Glomerular visceral epithelial cell (primary cell): ENCODE data around the gene FUZ.

Experiments
- DNase-seq: peaks from one replicate; pipeline ENCODE4 v3.0.0-alpha.2; 2016; ENCODE audit errors: extremely low spot score

The FUZ gene

DNA sequence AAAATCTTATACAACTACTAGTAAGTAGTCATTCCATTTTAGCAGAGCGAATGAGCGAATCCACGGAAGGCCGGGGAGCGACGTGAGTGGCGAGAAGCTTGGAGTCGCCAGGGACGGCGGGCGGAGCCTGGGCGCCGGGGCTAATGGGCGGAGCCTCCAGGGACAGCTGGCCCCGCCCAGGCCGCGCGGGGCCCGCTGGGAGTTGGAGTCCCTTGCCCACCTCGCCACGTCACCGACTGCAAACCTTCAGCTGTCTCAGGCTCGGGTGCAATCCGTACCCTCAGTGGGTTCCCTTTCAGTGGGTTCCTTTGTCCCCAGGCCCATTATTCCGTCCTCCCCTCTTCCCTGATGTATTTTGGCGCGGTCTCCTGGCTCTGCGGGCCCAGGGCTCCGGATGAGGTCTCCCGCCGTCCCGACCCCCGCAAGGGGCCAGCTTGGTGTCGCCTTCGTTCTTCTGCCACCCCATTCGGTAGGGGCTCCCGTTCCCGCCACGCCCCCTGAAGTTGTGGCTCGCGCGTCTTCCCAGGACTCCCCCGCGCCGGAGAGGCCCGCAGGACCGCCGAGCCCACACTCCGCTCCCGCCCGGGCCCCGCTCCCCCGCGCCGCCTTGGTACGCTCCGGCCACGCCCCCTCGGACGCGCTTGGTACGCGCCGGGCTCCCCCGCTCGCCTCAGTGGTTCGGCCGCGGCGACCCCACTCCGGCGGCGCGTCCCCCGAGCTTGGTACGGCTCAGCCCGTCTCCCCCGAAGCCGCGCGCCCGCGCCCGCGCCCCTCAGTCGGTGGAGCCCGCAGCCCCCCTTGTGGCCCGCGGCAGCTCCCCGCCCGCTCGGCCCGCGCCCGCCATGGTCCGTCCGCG, 37.6 kb upstream of the FUZ start, which contains the start of gene PTOV1:
TSS of gene PTOV1 (plus strand) at position 673 of the 856 bp plus-strand sequence.
- peak; percentile 92 for DNase-seq

DNA sequence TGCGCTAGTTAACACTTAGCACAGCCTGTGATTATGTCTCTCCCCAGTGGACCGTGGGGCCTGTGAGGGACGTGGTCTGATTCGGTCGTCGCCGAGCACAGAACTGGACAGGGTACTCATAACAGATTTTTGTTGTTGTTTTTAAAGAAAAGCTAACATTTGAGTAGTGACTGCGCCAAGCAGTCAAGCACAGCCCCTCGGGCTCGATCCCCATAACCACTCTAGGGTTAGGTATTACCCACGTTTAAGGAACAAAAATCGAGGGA, 37.1 kb upstream of the FUZ start:
- no peak for DNase-seq

DNA sequence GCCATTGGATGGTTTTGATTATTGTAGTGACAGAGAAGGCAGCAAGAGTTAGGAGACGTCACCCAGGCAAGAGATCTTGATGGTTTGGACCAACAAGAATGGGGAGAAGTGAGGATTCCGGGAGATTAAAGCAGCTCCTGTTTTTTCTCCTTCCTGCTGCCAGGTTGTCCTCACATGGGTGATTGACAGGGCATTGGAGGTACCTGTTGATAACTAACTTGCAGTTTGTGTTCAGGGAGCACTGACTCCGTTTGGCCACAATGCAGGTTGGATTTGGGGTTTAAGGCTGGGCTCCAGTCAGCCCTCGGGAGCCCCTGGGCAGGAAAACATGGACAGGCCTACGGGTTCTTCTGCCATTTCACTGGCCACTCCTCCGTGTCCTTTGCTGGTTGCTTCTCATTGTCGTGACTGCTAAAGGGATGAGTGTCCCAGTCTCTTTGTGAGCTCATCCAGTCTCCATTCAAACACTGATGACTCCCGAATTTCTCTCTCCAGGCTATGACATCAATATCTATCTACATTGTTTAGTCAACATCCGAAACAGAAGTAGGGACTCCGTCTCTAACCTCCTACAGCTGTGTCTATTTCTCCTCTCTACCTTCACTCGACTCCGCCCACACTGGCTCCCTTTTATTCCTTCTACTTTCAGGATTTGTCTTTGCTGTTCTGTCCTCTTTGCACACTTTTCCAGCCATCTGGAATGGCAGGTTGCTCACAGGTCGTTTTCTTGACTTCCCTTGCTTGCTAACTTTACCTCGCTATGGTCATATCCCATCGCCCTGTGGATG, 36.5 kb upstream of the FUZ start:
- no peak for DNase-seq

DNA sequence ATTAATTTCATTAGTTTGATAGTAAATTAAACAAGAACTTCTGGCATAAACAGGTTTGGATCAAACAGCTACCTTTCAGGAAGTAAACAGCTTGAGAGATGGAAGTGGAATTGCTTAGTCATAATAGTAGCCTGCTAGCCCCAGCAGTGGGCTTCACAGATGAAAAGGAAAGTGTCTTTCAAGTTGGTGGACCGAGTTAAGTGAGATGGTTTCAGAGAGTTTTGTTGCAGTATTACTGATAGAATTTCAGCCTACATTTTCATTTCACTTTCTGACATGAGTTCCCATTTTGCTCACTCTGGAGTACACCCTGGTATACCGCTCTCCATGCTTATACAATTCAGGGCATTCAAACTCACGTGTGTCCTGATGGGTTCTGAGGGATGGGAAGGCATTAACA, 35.8 kb upstream of the FUZ start:
- no peak for DNase-seq

DNA sequence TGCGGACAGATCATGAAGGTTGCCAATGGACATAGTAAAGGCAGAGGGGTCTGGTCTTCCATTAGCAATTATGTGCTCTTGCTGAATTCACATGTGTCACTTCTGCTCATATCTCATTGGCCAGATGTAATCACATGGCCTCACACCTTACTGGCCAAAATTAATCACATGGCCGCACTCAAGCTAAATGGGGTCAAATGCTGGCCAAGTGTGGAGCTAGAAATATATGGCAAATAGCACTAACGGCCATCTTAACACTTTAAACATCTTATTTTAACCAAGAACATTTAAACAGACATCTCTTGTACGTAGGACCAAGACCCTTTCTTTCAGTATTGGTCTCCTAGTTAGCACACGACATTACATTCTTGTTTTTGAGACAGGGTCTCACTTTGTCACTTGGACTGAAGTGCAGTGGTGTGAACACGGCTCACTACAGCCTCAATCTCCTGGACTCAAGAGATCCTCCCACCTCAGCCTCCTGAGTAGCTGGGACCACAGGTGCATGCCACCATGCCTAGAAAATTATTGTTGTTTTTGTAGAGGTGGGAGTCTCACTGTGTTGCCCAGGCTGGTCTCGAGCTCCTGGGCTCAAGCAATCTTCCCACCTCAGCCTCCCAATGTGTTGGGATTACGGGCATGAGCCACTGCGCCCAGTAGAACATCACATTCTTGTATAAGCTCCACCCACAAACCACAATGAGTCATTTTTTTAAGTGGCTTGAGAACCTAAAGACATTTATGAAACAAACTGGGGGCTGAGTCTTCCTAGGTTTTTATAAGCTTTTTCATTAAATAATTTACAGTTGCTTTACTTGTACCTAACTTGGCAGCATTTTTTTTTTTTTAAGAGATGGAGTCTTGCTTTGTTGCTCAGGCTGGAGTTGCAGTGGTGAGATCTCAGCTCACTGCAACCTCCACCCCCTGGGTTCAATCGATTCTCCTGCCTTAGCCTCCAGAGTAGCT, 34.9 kb upstream of the FUZ start:
- DNase-seq: peak; percentile 85

DNA sequence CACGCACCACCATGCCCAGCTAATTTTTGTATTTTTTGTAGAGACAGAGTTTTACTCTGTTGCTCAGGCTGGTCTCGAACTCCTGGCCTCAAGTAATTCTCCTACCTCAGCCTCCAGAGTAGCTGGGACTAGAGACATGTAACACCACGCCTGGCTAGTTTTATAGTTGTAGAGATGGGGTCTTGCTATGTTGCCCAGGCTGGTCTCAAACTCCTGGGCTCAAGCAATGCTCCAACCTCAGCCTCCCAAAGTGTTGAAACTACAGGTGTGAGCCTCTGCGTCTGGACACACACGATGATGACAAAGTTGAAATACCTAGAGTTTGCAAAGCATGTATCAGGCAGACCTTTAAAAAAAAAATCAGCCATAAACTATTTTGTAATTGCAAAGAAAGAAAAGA, 33.3 kb upstream of the FUZ start:
- no peak for DNase-seq

DNA sequence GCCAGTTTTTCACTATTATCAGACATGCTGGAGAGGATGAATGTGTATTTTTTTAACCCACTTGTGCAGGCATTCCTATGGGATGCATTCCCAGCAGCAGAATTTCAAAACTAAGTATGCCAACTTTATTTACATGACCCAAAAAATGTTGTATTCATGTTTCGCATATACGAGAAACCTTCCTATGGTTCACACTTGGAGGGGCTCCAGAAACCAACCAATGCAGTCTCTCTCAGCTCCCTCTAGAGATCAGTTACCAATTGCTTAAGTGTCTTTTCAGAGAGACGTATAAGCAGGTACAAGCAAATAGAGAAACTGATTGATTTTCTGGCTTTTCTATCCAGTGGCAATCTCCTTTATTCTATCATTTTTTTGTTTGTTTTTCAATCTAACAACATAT, 32.3 kb upstream of the FUZ start:
- no peak for DNase-seq

DNA sequence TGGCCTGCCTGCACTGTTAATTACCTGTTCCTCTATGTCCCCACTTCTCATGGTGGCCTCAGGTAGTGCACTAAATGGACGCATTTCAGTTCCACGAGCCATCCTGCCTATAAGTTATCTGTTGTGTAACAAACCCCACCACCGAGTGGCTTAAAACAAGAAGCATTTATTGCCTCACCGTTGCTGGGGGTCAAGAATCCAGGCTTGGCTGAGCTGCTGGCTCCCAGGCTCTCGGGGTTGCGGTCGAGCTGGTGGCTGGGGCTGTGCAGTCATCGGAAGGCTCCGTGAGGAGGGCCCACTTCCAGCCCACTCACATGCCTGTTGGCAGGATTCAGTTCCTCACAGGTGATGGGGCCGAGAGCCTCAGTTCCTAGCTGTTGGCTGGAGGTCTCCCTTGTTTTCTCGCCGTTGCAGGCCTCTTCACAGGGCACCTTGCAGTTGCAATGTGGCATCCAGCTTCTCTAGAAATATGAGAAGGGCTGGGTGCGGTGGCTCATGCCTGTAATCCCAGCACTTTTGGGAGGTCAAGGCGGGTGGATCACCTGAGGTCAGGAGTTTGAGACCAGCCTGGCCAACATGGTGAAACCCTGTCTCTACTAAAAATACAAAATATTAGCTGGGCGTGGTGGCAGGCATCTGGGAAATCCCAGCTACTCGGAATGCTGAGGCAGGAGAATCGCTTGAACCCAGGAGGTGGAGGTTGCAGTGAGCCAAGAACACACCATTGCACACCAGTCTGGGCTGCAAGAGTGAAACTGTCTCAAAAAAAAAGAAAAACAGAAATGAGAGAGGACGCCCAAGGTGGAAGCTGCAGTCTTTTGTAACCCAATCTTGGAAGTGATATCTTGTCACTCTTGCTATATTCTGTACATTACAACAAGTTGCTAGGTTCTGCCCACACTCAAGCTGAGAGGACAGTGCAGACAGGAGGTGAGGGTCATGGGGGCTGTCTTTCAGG, 31.3 kb upstream of the FUZ start:
- DNase-seq: no peak

DNA sequence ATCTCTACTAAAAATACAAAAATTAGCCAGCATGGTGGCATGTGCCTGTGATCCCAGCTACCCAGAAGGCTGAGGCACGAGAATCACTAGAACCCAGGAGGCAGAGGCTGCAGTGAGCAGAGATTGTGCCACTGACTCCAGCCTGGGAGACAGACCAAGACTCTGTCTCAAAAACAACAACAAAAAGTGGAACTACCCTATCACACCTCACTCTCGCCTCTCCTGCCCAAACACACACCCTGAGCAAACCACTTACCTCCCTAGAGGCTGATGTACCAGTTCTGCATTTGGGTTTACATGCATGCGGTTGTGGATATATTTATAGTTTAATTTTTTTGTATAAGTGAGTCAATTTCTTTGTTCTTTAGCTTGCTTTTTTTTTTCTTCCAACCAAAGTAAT, 30.2 kb upstream of the FUZ start:
- no peak for DNase-seq

DNA sequence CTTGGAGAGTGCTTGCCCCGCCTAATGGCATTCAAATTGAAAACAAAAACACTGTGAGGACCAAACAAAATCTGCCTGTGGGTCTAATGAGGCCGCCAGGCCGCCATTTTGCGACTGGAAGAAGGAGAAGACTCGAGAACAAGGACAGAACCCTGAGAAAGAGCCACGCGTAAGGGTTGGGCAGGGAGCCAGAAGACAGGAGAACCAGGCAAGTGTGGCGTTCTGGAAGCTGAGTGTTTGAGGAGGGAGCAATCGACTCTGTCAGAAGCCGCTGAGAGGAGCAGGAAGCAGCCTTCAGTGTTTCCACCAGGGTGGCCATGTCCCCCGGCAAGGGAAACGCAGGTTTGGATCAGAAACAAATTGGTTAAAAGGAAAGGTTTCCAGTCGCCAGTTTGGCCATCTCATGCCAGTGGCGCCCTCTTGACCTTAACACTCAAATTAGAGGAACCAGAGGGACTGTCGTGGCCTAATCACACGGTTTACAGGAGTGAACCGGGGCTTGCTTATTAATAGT, 27.7 kb upstream of the FUZ start:
- no peak for DNase-seq

DNA sequence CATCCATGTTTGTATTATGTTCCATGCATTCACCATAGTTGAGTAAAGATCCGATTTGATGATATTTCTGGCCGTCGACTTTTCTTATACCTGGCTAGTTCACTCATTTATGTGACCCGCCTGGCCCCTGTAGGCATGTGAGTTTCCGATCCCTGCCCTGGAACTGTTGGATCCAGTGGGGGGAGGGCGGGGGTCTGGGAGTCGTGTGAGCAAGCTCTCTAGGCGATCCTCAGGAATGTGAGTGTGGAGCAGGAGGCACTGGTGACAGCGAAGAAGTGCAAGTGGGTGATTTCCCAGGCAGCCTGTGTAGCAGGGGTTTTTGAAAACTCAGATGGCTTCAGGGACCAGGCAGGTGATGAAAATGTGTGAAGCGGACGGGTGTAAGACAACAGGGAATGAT, 27.2 kb upstream of the FUZ start:
- DNase-seq: no peak

DNA sequence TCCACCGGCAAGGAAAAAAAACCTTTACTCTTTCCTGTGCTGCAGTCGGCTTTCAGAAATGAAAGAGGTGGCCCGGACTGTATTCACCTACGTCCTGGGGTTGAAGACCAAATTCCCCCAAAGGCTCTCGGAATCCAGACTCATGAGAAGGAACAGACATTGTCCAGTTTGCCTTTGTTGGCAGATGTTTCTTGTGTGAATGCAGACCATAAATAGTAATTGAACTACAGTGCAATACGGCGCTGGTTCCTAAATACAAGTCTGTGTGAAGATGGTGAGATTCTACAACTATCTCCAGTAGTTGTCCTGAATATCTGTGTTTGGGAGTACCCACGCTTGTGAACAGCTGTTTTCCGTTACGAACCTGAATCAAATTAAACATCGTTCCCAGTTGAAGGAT, 26.6 kb upstream of the FUZ start:
- no peak for DNase-seq

DNA sequence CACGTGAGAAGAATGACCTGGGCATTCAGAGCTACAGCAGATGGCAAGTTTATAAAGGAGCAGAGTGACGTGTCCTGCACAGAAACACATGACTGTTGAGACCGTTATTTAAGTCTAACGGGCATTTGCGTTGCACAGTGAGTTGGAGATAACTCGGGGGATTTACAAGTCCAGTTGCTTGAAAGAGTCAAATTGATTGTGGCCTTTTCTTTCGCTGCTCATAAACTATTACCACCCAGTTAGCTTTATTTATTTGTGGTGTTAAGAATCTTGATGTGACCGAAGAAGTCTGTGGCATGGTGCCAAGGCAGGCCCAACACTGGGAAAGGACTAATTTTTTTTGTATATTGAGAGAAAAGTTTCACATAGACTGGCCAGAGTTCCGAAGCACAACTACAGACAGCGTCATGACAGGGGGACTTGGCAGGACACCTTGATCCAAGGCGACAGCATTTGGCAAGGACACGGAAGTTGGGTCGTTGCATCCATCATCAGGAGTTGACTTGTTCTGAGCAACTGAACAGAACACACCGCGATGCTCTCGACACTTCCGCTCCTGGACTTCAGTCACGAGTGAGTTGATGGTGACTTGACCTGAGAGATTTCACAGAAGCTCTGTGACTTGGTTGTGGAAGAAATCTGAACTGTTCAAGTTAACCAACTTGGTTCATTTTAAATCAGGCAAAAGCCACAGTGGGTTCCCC, 25.9 kb upstream of the FUZ start:
- no peak for DNase-seq

DNA sequence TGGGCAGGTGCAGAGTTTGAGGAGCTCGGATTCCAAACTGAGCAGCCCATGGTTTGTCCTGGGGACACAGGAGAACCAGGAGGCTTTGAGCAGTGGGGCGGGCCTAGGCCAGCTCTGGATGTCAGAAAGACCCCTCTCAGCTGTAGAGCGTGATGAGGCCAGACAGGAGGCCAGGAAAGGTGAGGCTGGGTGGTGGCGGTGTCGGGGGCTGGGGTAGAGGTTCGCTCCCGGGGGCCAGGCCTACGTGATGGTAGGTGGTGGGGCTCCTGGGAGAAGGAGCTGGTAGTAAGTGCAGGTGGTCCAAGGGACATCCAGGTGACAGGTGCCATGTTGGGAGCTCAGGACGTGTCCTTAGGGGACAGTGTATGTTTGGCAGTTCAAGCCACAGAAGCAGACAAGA, 24.3 kb upstream of the FUZ start:
- no peak for DNase-seq

DNA sequence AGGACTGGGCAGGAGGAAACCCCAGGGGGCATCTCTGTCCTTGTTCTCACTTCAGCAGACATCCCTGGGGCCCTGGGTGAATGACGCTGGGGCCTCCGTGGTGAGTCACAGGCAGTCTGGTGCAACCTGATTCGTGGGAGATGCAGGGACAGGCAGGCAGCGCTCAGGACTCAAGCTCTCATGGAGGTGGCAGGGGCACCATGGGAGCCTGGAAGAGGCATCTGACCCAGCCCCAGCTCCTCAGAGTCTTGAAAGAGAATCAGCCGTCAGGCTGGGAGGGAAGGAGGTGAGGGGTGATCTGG, 23.9 kb upstream of the FUZ start:
- DNase-seq: no peak

DNA sequence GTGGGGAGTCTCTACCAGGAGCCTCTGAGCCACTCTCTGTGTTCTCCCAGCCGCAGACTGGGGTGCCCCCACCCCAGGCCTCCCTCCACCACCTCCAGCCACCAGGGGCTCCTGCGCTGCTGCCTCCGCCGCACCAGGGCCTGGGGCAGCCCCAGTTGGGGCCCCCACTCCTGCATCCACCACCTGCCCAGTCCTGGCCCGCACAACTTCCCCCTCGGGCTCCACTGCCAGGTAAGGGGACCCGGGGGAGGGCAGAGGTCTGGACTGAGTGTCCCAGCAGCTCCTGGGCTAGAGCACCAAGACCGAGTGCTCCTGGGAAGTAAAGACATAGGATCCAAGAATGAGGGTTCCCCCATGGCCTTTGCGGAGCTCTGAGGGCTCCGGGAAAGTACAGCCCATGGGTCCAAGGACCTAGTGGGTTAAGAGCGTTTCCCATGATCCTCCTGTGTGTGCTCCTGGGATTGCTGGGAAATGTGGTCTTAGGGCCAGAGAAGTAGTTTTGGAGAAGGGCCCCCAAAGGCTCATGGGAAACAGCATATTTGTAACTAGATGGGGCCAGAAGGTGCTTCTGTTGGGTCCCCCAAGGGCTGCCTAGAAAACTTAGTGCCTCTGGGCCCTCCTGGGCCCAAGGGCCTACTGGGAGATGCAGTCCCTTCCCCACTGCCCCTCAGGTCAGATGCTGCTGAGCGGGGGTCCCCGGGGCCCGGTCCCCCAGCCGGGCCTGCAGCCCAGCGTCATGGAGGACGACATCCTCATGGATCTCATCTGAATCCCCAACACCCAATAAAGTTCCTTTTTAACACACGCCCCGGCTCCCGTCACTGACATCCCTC, 23.3 kb upstream of the FUZ start:
- DNase-seq: no peak

DNA sequence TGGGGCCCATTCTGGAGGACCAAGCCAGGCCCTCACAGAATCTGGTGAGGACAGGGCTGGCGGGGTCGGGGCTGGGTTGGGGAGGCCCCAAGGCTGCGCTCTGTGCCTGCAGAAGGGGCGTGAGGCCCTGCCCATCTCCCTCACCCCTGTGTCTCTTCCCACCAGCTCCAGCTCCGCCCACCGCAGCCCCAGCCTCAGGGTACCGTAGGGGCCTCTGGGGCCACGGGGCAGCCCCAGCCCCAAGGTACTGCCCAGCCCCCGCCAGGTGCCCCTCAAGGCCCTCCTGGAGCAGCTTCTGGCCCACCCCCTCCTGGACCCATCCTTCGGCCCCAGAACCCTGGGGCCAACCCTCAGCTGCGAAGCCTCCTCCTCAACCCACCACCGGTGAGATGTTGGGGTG, 22.5 kb upstream of the FUZ start:
- no peak for DNase-seq

DNA sequence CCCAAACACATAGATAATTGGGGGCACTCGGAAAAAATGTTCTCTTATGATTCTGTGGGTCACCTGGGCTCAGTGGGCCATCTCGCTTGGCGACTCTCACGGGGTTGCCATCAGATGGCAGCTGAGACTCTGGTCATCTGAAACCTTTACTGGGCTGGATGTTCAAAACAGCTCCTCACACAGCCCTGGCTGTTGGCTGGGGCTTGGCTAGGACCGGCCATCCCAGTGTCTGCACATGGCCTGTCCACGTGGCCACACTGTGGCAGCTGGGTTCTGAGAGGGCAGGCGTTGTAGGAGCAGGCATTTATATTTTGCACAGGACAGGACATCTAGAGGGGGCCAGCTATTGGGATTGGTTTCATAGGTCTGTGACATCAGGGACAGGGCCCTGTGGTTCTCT, 20.5 kb upstream of the FUZ start:
- no peak for DNase-seq

DNA sequence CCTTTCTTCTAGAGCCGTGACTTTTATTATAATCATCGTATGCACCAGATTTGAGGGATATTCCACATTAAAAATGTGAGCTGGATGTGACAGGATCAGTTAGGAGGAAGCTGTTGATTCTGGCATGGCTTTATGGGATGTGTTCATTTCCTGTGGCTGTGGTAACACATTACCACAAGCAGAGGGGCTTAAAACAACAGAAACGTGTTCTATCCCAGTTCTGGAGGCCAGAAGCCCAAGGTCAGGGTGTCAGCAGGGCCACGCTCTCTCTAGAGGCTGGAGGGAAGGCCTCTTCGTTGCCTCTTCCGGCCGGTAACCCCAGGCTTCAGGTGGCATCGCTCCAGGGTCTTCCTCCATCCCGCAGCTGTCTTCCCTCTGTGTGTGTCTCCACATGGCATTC, 19.5 kb upstream of the FUZ start:
- DNase-seq: no peak

DNA sequence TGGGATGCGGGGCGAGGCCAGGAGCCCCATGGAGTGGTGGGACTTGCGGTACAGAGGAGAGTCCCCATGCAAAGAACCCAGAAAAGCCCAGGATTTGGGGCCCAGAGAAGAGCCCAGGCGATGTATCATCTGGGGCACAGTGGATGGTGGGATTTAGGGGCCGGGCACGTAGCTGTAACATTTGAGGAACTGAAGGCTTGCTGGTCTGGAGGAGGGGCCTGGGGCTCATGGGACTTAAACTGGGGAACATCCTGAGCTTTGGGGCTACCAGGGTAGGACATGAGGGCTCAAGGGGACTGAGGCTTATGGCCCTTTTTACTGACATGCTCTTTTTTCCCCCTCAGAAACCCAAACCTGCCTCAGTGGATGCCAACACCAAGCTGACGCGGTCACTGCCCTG, 18.5 kb upstream of the FUZ start:
- no peak for DNase-seq
